ENCODE results near the gene TTC34.

DNA sequence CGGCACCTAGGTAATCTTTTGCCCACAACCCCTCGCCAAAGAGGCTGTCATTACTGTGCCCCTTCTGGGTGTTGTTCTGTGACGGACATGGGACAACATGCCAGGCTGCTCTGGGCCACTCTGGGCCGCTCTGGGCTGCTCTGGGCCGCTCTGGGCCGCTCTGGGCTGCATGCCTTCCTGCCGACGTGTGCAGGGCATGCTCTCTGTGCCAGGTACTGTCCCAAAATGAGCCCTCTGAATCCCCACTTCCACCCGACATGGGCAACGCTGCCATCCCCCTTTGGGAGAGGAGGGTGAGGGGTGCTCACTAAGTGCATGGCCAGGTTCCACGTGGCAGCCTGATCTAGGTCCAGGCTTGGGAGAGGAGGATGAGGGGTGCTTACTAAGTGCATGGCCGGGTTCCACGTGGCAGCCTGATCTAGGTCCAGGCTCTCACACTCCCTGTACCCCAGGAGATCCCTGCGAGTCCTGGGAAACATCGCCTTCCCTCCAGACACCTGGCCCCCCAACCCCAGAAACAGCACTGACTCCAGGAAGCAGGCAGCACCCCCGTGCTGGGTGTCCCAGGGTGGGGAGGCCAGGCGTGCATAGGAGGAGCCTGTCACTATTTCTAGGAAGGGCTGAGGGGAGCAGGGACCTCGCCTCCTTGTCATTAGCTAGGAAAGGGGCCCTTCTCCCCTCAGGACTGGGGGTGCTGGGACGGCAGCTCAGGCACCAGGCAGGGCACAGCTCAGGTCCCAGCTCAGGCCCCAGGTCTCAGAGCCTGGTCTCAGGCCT lies 16.5 kb downstream of the TTC34 start:
- TF ChIP-seq, protein P1, sequence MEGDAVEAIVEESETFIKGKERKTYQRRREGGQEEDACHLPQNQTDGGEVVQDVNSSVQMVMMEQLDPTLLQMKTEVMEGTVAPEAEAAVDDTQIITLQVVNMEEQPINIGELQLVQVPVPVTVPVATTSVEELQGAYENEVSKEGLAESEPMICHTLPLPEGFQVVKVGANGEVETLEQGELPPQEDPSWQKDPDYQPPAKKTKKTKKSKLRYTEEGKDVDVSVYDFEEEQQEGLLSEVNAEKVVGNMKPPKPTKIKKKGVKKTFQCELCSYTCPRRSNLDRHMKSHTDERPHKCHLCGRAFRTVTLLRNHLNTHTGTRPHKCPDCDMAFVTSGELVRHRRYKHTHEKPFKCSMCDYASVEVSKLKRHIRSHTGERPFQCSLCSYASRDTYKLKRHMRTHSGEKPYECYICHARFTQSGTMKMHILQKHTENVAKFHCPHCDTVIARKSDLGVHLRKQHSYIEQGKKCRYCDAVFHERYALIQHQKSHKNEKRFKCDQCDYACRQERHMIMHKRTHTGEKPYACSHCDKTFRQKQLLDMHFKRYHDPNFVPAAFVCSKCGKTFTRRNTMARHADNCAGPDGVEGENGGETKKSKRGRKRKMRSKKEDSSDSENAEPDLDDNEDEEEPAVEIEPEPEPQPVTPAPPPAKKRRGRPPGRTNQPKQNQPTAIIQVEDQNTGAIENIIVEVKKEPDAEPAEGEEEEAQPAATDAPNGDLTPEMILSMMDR (IDR thresholded peaks at IDR 0.05 in 4 of 5, conservative IDR thresholded peaks at IDR 0.05 in 1 of 5), result no peak
- TF ChIP-seq POLR2A (IDR thresholded peaks at IDR 0.05), result no peak
